Colonic mucosa (tissue), 4 donors: ENCODE measurements around the gene WDR89. TPM values are rescaled to one million over a fixed set of nuclear protein-coding genes. Genes with fewer than 3 reads are reported as not detected.
"Not testable (repeated sequence)": the region's sequence is repeated elsewhere in the genome, so short reads cannot be mapped to it uniquely, and the experiment has no call there.

ENCODE experiments used
- DNase-seq: peaks from one replicate; pipeline ENCODE4 v3.0.0-alpha.2; 2020
- H3K27ac ChIP-seq: fragments of 200-600 bp; one replicate; pipeline ENCODE4 v1.8.0; 2021
- H3K27me3 ChIP-seq: fragments of 200-600 bp; one replicate; pipeline ENCODE4 v1.8.0; 2021
- H3K36me3 ChIP-seq: fragments of 200-600 bp; one replicate; pipeline ENCODE4 v1.8.0; 2021
- H3K4me1 ChIP-seq: fragments of 200-600 bp; one replicate; pipeline ENCODE4 v1.8.0; 2021; ENCODE audit warnings: mild to moderate bottlenecking
- H3K4me3 ChIP-seq: fragments of 200-600 bp; one replicate; pipeline ENCODE4 v1.8.0; 2021
- H3K9ac ChIP-seq, 2 donors: one replicate each; pipeline ENCODE4 v1.7.0; 2013; ENCODE audit warnings: control low read depth in 2 of 2, low read depth in 2 of 2, low read length in 2 of 2
- H3K9me3 ChIP-seq: fragments of 200-600 bp; one replicate; pipeline ENCODE4 v1.8.0; 2021
- intact Hi-C: fragments of 100-400 bp; cut with DNase I; formaldehyde crosslinking; loops from one replicate; pipeline ENCODE4 v1.14.1; 2022
- total RNA-seq, 2 donors: library from RNA; stranded (reverse); fragmentation: NEBNext Ultra II Directional in 1 of 2; extraction: Animal tissue kit (Norgen Biotek cat#: 25700) in 1 of 2; gene quantifications; one replicate each; pipeline ENCODE4 v1.2.1, GENCODE V29; 2021
- TF ChIP-seq, protein P1 (sequence below): fragments of 200-600 bp; IDR thresholded peaks from one replicate; pipeline ENCODE4 v1.8.0; 2022; ENCODE audit warnings: antibody characterized with exemption, mild to moderate bottlenecking
- donor health status: healthy.
- donor health status: DM: no; HTN: no; CAD: no.
- donor health status: DM: no; HTN: no; CAD: no.

Gene WDR89
- total RNA-seq, 2 donors from 2014 or later, result 7.9 to 12.0 TPM

DNA sequence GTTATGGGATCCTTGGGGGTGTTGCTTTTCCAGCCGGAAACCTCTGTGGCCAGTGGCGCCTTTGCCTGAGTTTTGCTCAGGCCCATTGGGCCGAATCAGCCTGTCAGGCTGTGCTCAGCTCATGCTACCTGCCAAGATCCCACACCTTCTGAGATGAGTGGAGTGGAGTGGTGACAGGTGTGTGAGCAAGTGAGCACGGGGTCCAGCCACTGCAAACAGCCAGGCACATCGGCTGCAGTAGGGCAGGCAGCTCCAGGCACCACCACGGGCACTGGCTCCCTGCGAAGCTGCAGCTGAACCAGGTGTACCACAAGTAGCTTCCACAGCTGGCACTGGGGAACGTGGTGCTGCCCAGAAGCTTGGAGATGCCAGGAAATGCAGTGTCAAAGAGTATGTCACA, 21.1 kb upstream of the WDR89 start:
- Histone ChIP-seq H3K9me3 (no peaks in the 10 kb centered on the region), H3K4me3 (no peak overlapping the region), H3K27ac (no peak overlapping the region), H3K4me1 (no peaks in the 10 kb centered on the region), H3K27me3 (no peaks in the 10 kb centered on the region), H3K9ac (no peak overlapping the region), H3K36me3 (no peaks in the 10 kb centered on the region)
- DNase-seq, result no peak
- TF ChIP-seq, protein P1, sequence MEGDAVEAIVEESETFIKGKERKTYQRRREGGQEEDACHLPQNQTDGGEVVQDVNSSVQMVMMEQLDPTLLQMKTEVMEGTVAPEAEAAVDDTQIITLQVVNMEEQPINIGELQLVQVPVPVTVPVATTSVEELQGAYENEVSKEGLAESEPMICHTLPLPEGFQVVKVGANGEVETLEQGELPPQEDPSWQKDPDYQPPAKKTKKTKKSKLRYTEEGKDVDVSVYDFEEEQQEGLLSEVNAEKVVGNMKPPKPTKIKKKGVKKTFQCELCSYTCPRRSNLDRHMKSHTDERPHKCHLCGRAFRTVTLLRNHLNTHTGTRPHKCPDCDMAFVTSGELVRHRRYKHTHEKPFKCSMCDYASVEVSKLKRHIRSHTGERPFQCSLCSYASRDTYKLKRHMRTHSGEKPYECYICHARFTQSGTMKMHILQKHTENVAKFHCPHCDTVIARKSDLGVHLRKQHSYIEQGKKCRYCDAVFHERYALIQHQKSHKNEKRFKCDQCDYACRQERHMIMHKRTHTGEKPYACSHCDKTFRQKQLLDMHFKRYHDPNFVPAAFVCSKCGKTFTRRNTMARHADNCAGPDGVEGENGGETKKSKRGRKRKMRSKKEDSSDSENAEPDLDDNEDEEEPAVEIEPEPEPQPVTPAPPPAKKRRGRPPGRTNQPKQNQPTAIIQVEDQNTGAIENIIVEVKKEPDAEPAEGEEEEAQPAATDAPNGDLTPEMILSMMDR, result no peak
- intact Hi-C loops, result no loop called here

DNA sequence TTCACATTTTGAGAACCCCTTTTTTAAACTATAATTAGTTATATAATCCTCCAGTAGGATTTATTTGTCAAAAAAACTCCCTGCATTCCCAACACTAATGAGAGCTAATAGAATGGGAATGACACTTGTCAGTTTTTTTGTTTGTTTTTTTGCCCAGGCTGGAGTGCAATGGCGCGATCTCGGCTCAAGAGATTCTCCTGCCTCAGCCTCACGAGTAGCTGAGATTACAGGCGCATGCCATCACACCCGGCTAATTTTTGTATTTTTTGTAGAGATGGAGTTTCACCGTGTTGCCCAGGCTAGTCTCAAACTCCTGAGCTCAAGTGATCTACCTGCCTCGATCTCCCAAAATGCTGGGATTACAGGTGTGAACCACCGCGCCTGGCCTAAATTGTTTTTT, 20.2 kb upstream of the WDR89 start:
- H3K4me3 ChIP-seq, intact Hi-C loops, DNase-seq, H3K9ac ChIP-seq, H3K27ac ChIP-seq, H3K27me3 ChIP-seq, H3K36me3 ChIP-seq, H3K4me1 ChIP-seq, H3K9me3 ChIP-seq: not testable (repeated sequence)

DNA sequence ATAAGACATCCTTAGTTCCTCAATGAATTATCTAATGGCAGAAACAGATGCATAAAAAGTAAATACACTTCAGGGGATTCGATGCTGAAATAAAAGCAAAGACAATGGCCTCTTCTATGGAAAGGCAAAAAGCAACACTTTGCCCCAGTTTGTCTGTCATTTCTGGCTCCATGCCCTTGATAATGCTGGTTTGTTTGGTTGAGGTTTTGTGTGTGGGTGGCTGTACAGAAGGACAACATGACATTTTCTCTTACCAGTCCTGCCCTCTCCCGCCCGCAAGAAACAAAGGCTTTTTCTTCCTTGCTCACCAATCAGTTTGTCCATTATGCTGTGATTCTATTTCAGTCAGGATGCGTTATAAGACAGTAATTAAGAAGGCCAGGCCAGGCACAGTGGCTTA, 18.1 kb upstream of the WDR89 start:
- H3K36me3 ChIP-seq, result no peaks in the 10 kb centered on the region
- H3K4me1 ChIP-seq, result no peaks in the 10 kb centered on the region
- no peak overlapping the region for H3K4me3 ChIP-seq
- H3K27me3 ChIP-seq, result no peaks in the 10 kb centered on the region
- no peak overlapping the region for H3K27ac ChIP-seq
- DNase-seq, result no peak
- TF ChIP-seq, protein P1, result no peak
- no peak overlapping the region for H3K9ac ChIP-seq
- no peaks in the 10 kb centered on the region for H3K9me3 ChIP-seq
- intact Hi-C loops, result no loop called here

DNA sequence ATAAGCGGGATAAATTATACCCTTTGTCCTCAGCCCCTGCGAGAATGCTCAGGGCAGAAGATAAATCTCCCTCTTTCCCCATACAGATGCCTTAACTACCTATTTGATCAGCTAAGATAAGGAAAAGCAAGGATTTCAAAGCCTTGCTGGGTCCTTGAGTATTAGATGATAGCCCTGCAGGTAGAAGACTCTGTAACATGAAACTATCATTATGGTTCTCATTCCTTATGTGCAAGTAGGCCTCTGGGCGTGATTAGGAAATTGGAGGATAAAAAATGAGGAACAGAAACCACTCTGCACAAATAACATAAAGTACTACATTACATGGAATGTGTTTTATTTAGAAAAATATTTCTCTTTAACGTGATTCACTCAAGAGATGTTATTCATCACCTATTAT, 14.5 kb upstream of the WDR89 start:
- H3K9me3 ChIP-seq, result no peaks in the 10 kb centered on the region
- H3K27me3 ChIP-seq, result no peaks in the 10 kb centered on the region
- no peak overlapping the region for H3K4me3 ChIP-seq
- TF ChIP-seq, protein P1, result no peak
- no peak overlapping the region for H3K9ac ChIP-seq
- no peak for DNase-seq
- no peaks in the 10 kb centered on the region for H3K36me3 ChIP-seq
- intact Hi-C loops, result no loop called here
- H3K4me1 ChIP-seq, result no peaks in the 10 kb centered on the region
- no peak overlapping the region for H3K27ac ChIP-seq

DNA sequence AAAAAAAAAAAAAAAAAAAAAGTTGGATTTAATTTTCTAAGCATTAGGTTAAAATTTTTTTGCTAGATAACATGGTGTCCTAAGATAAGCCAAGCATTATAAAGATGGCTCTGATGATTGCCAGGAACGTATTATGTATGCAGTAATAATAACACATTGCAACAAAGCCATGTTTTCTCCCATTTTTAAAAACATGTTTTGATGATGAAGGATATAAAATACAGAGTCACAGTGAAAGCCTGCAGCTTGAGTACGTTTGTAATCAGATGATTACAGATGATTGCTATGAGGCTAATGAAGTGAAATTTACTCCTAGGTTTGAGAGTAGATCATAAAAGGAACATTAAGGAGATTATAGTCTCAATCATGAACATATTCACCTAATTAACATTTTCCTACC, 13.3 kb upstream of the WDR89 start:
- Histone ChIP-seq H3K9me3 (no peaks in the 10 kb centered on the region), H3K27me3 (no peaks in the 10 kb centered on the region), H3K4me1 (no peaks in the 10 kb centered on the region), H3K36me3 (no peaks in the 10 kb centered on the region), H3K27ac (no peak overlapping the region), H3K4me3 (no peak overlapping the region), H3K9ac (no peak overlapping the region)
- no peak for DNase-seq
- TF ChIP-seq, protein P1, result no peak
- intact Hi-C loops, result no loop called here

DNA sequence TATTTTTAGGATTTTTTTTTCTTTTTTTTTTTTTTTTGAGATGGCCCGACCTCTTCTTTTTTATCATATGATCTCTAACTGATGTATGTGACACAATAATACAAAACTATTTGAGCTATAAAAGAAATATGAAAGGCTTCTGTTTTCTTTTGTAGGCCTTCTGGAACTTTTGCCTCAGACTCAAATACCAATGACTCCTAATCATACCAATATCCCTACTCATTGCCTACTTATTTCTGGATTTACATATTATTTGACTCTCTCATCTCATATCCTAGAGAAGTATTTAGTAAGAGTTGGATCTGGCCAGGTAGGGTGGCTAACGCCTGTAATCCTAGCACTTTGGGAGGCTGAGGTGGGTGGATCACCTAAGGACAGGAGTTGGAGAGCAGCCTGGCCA, 12.7 kb upstream of the WDR89 start:
- Histone ChIP-seq H3K9me3 (no peaks in the 10 kb centered on the region), H3K9ac (no peak overlapping the region), H3K4me3 (no peak overlapping the region), H3K27me3 (no peaks in the 10 kb centered on the region), H3K4me1 (no peaks in the 10 kb centered on the region), H3K27ac (no peak overlapping the region), H3K36me3 (no peaks in the 10 kb centered on the region)
- TF ChIP-seq, protein P1, result no peak
- intact Hi-C loops, result no loop called here
- DNase-seq, result no peak
